HG02571 (cell line): Measurements from ENCODE around the gene PDHX.

Experiments used
- ATAC-seq: cut with Tn5 transposase; IDR thresholded peaks from one replicate; pipeline ENCODE4 v1.9.1; 2021; ENCODE audit warnings: mild to moderate bottlenecking, moderate library complexity; ENCODE audit not compliant: unreplicated experiment

Gene PDHX

GRCh38 chr11:35041070-35041554 is 124.7 kb downstream of the PDHX start:
- ATAC-seq: no peak

- ATAC-seq: no peak
Measured at GRCh38 chr11:35042224-35042623, 125.8 kb downstream of the PDHX start.

- ATAC-seq: no peak
Measured at GRCh38 chr11:35042913-35043312, 126.5 kb downstream of the PDHX start.

DNA sequence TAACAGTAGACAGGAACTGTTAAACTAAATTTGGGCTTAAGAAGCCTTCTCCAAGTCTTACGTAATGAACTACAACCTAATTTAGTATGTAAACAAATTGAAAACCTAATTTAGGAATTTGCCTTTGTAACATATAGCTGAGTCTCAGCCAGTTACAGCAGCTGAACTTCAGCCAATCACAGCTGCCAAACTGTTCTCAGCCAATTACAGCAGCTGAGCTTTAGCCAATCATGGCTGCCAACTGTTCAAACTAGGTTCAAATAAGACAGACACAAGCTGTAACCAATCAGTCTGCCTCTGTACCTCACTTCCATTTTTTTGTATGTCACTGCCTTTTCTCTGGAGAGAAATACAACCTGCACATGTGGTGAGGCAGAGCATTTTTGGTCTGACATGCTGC is 127.5 kb downstream of the PDHX start:
- no peak for ATAC-seq

DNA sequence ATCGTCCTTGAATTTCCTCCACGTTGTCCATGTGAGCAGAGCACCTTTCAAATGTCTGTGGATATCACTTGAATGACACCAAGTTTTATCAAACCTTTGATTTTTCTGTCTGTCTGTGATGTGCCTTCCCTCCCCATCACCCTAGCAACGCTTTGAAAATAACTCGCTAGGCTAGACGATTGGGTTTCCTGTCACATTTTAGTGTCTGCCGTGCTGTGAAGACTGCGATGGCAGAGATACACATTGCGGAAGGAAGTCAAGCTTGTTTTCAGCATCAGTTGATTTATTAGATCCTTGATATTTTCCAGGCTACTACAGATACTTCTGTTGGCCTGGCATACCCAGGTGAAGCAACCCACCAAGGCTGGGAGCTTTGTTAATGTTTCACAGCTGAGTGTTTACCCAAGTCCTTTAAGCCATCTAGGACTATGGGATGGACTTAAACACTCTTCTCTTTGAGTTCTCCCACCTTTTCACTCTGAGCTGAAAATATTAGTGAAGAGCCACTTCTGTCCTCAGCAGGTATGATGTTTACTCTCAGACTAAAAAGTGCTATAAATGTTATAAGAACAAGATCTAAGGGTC is 128.9 kb downstream of the PDHX start:
- ATAC-seq: no peak
